Measurements from ENCODE around the gene GUCY2D.
"Not testable (repeated sequence)": the region's sequence is repeated elsewhere in the genome, so short reads cannot be mapped to it uniquely, and the experiment has no call there.

GUCY2D gene

DNA sequence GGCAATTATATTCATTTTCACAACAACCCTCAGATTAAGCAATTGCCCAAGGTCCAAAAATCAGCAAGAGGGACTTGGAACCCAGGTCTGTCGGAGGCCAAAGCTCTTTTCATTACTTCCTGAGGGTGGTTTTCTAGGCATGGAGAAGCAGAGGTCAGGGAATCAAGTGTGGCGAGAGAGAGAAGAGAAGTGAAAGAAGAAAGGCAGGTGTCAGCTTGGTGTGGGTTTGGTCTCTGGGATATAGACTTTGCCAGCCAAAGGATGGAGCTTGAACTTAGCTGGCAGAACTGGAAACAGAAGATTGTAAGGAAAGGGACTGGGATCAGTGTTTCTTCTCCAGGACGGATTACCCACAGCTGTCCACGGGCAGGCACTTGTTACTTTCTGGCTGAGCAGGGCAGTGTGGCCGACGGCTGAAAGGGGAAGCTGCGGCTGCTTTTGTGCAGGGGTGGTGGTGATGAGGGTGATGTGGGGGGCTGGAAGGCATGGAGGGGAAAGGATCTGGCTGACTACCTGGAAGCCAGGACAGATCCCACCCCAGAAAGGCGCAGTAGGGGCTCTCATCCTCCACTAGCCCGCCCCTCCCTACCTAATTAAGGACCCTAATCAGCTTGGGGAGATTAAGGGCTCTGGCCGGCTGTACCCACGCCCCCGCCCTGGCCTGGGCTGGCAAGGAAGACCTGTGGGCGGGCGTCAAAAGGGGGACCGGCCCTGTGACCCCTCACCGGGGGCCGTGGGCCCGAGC lies at the start of gene GUCY2D:
GUCY2D (plus strand) TSS at position 640 of the 745 bp plus-strand sequence. CDS start 433 bp downstream, outside the sequence.
- no peak for DNase-seq

DNA sequence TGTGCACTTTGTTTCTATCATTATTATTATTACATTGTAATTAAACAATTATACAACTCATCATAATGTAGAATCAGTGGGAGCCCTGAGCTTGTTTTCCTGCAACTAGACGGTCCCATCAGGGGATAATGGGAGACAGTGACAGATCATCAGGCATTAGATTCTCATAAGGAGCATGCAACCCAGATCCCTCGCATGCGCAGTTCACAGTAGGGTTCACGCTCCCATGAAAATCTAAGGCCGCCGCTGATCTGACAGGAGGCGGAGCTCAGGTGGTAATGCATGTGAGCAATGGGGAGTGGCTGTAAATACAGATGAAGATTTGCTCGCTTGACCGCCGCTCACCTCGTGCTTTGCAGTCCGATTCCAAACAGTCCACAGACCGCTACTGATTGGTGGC lies 49.1 kb upstream of the GUCY2D start:
- not testable (repeated sequence) for DNase-seq

DNA sequence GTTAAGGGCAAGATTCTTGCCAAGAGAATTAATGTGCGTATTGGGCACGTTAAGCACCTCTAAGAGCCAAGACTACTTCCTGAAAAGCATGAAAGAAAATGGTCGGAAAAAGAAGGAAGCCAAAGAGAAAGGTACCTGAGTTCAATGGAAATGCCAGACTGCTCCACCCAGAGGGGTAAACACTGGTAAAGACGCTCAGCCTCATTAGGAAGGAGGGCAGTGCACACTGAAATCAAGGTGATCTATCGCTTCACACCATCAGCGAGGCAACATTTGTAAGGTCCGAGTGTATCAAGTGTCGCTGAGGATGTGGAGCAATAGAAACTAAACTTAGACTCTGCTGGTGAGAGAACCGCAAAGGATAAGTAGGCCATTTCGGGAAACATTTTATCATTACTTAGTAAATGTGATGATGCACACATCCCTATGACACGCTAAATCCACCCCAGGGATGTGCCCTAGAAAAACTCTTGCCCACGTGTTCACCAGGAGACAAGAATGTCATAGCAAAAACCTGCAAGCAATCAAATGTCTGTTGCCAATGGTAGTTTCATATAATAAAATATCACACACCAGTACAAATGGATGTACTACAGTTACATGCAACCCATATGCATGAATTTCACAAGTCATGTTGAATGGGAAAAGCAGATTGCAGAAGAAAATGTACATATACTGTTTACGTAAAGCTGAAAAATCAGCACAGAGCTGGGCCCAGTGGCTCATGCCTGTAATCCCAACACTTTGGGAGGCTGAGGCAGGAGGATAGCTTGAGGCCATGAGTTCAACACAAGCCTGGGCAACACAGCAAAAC lies 46.8 kb upstream of the GUCY2D start:
- DNase-seq: no peak

DNA sequence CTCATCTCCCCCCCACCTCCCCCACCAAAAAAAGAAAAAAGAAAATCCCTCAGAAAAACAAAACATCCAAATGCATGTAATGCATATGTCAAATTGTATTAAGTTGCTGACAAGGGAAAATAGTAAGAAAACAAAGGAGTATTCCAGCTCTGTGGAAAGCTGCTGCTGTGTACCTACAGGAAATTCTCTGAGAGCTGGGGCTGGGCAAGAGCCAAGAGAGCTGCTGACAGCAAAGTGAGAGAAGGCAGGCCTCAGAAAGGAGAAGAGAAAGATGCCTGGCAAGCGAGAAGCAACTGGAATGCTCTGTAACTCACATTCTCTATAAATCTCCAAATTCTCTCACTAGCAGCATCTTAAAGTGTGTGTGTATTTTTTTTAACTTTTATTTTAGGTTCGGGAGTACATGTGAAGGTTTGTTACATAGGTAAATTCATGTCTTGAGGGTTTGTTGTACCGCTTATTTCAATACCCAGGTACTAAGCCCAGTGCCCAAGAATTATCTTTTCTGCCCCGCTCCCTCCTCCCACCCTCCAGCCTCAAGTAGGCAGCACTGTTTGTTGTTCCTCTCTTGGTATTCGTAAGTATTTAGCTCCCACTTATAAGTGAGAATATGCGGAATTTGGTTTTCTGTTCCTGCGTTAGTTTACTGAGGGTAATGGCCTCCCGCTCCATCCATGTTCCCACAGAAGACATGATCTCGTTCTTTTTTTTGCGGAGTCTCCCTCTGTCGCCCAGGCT lies 46.0 kb upstream of the GUCY2D start:
- DNase-seq: no peak

DNA sequence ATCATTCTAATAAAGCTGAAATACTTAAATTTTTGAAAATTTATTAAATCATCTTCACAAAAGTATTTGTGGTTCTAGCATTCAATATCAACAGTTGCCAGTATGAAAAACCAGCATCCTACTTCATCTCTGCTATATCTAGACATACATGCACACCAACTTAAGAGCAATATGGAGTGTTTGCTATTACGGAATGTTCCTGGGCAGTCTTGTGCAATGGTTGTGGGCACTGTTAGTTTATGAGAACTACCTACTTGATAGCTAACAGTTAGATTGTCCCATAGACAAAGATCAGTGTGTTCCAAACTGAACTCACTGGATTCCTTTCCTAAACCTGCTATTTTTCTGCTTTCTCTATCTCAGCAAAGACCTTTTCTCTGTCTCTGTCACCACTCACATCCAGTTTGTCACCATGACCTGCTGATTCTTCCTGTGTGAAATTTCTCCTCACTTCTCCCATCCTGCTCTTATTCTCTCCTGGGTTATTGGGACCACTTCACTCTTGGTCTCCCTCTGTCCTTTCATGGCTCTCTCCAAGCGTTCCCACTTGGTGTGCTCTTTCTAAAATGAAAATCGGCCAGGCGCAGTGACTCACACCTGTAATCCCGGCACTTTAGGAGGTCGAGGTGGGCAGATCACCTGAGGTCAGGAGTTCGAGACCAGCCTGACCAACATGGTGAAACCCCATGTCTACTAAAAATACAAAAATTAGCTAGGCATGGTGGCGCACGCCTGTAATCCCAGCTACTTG lies 42.7 kb upstream of the GUCY2D start:
- no peak for DNase-seq

DNA sequence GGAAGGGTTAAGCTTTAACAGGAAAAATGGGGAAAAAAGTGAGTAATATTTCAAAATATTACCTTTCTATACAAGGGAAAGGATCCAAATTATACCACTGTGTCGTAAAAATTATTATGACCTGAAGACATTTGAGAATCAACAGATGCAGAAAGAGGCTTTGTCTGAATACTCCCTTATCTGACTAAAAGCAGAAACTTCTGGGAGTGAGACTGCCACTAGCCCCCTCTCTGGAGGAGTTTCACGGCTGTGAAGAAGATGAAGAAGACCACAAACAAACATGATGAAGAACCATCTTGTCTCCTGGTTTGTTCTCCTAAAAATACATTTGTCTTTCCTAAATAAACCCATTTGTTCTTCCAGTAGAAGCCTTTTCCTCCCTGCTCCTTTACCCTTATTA lies 41.0 kb upstream of the GUCY2D start:
- DNase-seq: no peak

DNA sequence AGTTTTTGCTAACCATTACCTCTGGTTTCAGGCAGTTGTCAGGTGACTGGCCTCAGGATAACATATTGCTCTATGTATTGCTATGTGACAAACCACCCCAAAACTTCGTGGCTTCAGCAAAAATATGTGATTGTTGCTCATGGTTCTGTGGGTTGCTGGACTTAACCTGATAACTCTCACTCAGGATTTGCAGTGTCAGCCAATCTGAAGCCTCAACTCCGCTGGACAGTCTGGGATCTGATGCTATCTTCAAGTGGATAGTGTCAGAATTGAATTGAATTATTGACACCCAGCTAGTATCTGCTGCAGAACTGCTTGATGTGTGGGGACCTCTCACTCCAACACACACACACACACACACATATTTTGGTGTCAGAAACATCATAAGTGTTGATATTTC lies 34.7 kb upstream of the GUCY2D start:
- DNase-seq: no peak

DNA sequence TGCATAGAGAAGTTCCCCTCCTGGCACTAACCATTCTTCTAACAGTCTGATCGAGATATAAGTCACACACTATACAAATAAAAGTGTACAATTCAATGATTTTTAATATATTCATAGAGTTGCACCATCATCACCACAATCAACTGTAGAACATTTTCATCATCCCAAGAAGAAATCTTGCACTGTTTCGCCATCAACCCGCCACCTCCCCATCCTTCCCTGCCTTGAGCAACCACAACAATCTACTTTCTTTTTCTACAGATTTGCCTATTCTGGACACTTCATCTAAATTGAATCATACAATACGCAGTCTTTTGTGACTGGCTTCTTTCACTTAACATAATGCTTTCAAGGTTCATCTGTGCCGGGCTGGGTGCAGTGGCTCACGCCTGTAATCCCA lies 33.0 kb upstream of the GUCY2D start:
- DNase-seq: no peak

DNA sequence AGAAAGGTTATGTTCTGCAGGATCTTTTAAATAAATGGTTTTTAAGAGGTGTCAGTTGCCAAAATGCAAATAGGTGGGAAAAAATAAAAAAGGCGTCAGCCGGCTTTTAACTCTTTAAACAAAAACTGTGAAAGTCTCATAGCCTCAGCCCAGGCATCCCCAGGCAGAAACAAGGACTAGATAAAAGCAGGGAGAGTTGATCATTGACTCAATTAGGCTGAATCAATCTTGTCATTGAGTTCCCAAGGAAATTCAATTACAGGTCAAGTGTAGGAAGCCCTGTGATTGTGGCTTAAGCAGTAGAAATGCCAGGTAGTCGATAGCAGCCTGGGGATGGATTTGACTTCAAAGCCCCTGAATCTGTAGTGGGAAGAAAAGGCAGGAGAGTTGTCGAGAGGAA lies 30.8 kb upstream of the GUCY2D start:
- no peak for DNase-seq

DNA sequence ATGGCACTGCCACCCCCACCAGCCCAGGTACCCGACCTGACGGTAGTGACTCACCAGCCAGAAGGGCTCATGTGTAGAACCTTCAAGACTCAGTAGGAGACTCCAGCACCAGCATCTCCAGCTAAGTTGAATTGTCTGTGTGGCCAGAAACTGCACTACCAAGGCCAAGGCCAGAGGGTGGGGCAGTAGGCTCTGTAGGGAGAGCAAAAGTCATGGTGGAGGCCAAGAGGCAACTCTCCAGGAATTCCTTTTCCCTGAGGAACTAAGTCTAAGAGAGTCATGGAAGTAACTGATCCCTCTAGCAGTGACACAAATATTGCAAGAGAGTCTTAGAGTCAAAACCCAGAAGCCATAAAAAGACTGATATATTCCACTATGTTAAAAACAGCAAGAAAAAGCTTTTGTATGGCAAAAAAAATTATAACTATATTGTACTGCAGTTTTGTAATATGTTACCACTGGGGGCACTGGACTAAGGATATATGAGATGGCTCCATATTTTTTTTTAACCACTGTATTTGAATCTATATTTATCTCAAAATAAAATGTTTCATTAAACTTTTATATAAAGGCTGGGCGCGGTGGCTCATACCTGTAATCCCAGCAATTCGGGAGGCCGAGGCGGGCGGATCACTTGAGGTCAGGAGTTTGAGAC lies 30.2 kb upstream of the GUCY2D start:
- DNase-seq: no peak

DNA sequence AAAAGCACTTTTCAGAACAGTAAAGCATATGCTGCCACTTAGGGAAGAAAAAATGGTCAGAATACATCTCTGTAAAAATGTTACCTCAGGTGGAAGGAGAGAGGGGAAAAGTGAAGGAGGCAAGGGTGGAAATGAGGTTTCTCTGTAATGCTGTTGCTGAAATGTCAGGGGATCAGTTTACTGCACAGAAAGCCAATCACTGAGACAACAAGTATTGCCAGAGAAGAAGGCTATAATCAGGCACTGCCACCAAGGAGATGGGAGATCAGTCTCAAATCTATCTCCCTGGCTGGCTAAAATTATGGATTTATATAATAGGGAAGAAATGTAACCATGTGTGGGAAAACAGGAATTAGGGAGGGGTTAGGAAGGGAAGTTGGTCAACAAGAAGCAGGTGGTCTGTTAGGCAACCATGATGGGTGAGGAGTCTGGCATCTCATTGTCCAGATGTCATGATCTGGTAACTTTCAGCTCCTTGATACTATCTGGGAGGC lies 27.7 kb upstream of the GUCY2D start:
- no peak for DNase-seq

DNA sequence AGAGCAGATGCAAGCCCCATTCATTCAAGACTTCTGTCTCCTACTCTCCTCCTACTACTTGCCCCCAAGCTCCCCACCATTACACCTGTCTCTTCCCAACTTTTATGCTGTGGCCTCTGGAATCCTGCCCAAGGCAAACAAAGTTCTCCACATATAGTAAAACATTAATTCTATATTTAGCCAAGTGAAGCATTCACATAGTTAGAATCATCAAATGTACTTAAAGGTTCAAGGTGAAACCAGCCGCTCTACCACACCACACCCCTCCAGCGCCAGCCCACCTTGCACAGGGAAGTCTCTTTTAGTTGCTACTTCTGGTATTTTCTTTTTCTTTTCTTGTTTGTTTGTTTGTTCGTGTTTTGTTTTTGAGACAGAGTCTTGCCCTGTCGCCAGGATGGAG lies 25.4 kb upstream of the GUCY2D start:
- no peak for DNase-seq

DNA sequence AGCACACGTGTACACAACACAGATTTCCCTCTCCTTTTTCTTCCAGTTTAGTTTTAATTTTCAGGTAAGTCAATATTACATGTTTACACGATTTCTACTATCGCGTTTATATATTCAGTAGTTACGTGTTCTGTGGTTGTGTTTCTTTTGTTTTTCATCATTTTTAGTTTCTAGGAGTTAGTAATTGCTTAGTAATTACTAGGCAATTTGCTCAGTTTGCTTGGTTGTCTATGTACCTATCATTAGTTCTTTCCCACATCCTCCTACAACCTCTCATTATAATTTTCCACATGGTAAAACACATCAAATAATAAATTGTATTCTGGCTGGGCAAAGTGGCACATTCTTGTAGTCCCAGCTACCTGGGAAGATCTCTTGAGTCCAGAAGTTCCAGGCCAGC lies 24.6 kb upstream of the GUCY2D start:
- DNase-seq: no peak

DNA sequence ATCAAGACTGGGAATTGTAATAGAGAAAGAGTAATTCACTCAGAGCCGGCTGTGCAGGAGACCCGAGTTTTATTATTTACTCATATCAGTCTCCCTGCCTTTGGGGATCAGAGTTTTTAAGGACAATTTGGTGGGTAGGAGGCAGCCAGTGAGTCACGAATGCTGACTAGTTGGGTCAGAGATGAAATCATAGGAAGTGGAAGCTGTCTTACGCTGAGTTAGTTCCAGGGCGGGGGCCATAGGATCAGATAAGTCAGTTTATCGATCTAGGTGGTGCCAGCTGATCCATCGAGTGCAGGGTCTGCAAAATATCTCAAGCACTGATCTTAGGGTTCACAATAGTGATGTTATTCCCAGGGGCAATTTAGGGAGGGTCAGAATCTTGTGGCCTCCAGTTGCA lies 20.2 kb upstream of the GUCY2D start:
- no peak for DNase-seq

DNA sequence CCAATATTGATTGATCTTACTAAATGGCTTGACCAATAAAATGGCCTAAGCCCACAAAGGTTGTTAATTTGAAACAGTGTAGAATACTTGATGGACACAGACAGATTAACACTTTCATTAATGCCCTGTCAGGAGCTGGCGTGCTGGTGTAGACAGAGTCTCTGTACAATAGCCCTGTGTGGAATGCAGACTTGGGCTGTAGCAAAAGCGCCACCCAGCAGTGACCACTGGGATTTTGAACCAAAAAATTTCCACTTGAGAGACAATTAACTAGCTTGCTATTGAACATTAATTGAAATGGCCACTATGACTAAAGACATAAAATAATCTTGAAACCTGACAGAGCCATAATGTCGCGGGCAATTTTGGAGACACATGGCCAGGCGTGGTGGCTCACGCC lies 19.7 kb upstream of the GUCY2D start:
- DNase-seq: no peak

DNA sequence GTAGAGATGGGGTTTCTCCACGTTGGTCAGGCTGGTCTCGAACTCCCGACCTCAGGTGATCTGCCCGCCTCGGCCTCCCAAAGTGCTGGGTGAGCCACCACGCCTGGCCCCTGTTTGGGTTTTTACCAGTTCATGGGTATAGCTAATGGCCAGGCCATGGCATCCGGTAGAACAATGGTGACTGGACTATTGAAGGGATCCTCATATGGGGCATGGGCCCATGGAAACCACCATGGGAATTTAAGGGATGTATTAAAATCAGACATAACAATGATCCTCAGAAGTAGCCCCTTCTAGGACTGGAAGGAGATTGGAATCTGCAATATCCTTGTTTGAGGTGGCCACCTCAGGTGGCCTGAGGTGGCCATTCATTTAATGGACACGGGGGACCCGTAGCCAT lies 17.5 kb upstream of the GUCY2D start:
- no peak for DNase-seq

DNA sequence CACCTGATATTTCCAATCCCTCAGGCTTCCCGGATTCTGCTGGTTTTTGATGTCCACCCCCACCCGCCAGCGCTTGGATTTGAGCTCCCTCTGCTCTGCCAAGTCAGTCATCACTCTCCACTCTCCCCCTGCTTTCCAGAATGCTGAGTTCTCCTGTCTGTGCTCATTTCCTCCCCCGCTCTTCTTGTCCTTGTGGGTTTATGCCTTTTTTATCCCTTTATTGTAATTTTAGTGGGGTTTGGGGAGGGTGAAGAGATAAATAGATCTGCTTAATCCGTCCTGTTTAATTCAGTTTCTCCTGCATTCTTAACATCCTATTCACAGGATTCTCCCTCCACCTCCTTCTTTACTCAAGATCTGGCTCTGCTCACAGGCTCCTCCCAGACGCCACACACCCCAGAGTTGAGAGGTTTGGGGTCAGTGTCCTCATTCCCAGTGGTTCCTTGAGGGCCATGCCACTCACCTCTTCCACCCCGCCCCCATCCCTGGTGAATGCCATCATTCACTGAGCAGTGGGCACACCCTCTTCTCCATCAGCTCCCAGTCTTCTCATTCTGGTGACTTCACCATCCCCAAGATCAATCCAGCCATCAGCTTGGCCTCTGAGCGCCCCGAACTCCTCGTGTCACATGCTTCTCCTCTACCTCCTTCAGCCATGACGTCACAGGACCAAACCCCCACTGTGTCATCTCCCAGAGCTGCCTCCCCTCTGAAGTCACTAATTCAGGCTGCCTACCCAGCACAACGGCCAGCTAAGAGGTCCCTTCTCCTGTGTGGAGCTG lies 15.1 kb upstream of the GUCY2D start:
- no peak for DNase-seq

DNA sequence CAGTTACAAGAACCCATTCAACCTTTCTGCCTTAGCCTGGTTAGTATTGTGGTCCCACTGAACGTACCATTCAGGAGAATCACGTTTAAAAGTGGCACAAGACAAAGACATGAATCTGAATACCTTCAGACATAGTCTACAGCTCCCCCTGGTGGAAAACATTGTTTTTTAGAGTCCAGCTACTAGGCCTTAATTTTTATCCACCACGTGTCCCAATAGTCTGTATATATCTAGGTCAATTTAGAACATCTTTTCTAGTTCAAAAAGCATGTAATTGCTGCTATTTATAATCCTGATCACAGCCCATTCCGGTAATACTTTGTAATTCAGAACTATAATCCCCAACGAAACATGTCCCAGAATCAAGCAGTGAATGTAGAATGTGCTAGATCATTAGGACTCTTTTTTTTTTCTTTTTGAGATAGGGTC lies 13.7 kb upstream of the GUCY2D start:
- DNase-seq: peak; percentile 26

DNA sequence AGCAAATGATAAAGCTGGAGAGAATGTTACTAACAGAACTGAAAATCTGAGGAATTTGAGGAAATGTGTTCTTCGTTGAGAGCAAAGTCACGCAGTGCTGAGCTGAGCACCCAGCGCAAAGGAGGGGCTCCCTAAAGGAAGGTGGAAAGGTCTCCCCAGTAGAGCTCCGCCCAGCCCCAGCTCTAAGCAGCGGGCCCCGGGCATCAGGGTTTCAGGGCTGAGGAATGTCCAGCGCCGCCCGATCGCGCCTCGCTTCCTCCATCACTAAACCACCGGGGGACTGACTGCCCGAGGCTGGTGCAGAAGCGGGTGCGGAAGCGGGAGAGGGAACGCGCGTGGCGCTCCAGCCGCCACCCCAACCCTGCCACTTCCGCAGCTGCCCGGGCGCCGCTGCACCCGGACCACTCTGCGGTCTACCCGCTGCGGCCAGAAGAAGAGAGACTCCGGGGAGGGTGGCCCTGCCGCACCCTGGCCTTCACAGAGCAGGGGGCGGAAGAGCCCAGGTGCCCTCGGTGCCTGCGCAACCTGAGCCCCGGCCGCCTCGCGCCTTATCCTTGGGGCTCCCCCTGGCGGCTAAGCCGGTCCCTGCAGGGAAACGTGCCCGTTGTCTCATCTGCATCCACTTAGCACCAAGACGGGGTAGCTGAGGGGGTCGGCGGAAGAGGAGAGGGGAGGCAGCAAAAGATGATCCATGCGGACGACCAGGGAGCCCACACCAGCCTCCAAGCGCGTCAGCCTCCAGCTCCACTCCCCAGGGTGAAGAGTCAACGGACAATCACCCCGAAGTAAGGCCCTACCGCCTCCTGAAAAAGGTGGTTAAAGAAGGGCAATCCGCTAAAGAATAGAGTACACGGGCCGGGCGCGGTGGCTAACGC lies 12.4 kb upstream of the GUCY2D start:
- DNase-seq: peak; percentile 97

DNA sequence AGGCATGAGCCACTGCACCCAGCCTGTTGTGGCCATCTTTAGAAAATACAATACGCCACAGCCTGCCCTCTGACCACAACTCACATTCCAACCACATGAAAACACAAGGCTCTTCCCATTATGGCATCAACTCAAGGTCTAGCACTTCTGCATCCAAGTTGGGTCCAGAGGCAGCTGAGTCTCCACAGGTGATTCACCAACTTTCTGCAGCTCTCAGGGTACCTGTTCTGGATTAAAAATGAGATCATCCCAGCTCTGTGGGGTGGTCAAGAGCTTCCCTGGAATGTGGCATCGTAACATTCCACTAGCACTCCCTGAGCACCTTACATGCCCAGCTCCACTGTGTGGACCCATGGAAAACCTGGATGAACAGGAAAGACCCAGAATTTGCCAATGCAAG lies 9.9 kb upstream of the GUCY2D start:
- DNase-seq: no peak

Measured in activated CD8-positive, alpha-beta memory T cell treated with anti-CD3 and anti-CD28 coated beads, Interleukin-2, amount 50 U/mL, for 4 hours (primary cell).